Neural cell (in vitro differentiated cells): ENCODE measurements around the gene THAP12. TPM values are rescaled to one million over a fixed set of nuclear protein-coding genes. Genes with fewer than 3 reads are reported as not detected.

Source experiments
- H2AFZ ChIP-seq: fragments of 200-600, 300-800 bp; sonication (generic), shearing (Covaris generic); 2 replicates; pipeline ENCODE4 v1.6.0; 2014; ENCODE audit warnings: low read depth, mild to moderate bottlenecking, antibody characterized with exemption, low read length, moderate library complexity
- H3F3A ChIP-seq: fragments of 200-600 bp; shearing (Covaris generic); 2 replicates; pipeline ENCODE4 v1.6.1; 2016; ENCODE audit warnings: mild to moderate bottlenecking, moderate library complexity, mixed read lengths, antibody characterized with exemption, low read length; ENCODE audit not compliant: insufficient read depth, poor library complexity, severe bottlenecking
- H3K27ac ChIP-seq: fragments of 200-600, 300-800 bp; sonication (generic), shearing (Covaris generic); 2 replicates; pipeline ENCODE4 v1.5.1; 2014; ENCODE audit warnings: mild to moderate bottlenecking, low read length, moderate library complexity
- H3K27me3 ChIP-seq: fragments of 300-800, 200-600 bp; sonication (generic), shearing (Covaris generic); 2 replicates; pipeline ENCODE4 v1.6.0; 2014; ENCODE audit warnings: mild to moderate bottlenecking, low read depth, low read length, moderate library complexity; ENCODE audit not compliant: insufficient read depth
- H3K36me3 ChIP-seq: fragments of 300-800, 200-600 bp; sonication (generic), shearing (Covaris generic); 2 replicates; pipeline ENCODE4 v1.5.1; 2014; ENCODE audit warnings: mild to moderate bottlenecking, antibody characterized with exemption, low read length, moderate library complexity; ENCODE audit not compliant: insufficient read depth
- H3K4me2 ChIP-seq: fragments of 300-800, 200-600 bp; sonication (generic), shearing (Covaris generic); 2 replicates; pipeline ENCODE4 v1.6.0; 2014; ENCODE audit warnings: mild to moderate bottlenecking, low read length
- H3K4me3 ChIP-seq: fragments of 300-800, 200-600 bp; sonication (generic), shearing (Covaris generic); 2 replicates; pipeline ENCODE4 v1.5.1; 2014; ENCODE audit warnings: mild to moderate bottlenecking, low read length, moderate library complexity
- H3K79me2 ChIP-seq: fragments of 200-600 bp; shearing (Covaris generic); replicated peaks from 2 replicates; pipeline ENCODE4 v1.6.0; 2014; ENCODE audit warnings: mild to moderate bottlenecking, low read length, moderate library complexity; ENCODE audit not compliant: insufficient read depth
- H3K9ac ChIP-seq: fragments of 300-800, 200-600 bp; sonication (generic), shearing (Covaris generic); 2 replicates; pipeline ENCODE4 v1.6.1; 2016; ENCODE audit warnings: mild to moderate bottlenecking, low read length, mixed read lengths
- H3K9me2 ChIP-seq: fragments of 200-600 bp; shearing (Covaris generic); 2 replicates; pipeline ENCODE4 v1.6.1; 2016; ENCODE audit warnings: mild to moderate bottlenecking, low read length, mixed read lengths; ENCODE audit not compliant: insufficient read depth
- H3K9me3 ChIP-seq: fragments of 200-600, 300-800 bp; sonication (generic), shearing (Covaris generic); 2 replicates; pipeline ENCODE4 v1.6.1; 2016; ENCODE audit warnings: mild to moderate bottlenecking, mixed run types, low read length, moderate library complexity, mixed read lengths
- H4K20me1 ChIP-seq: fragments of 200-600 bp; shearing (Covaris generic); 2 replicates; pipeline ENCODE4 v1.6.1; 2016; ENCODE audit warnings: mild to moderate bottlenecking, mixed run types; ENCODE audit not compliant: insufficient read depth
- CTCF ChIP-seq: fragments of 450-650 bp; IDR thresholded peaks from 2 replicates; pipeline ENCODE4 v1.5.1; 2014; ENCODE audit warnings: antibody characterized with exemption, mild to moderate bottlenecking, moderate library complexity; ENCODE audit not compliant: poor library complexity, severe bottlenecking
- EP300 ChIP-seq: fragments of 450-650 bp; conservative IDR thresholded peaks from 2 replicates; pipeline ENCODE4 v1.6.1; 2014; ENCODE audit warnings: antibody characterized with exemption, mild to moderate bottlenecking, moderate library complexity; ENCODE audit not compliant: poor library complexity, severe bottlenecking
- EZH2 ChIP-seq: fragments of 200-600, 300-800 bp; shearing (Covaris generic), sonication (generic); IDR thresholded peaks from 2 replicates; pipeline ENCODE4 v1.6.1; 2014; ENCODE audit warnings: antibody characterized with exemption, low read length, borderline replicate concordance, mild to moderate bottlenecking; ENCODE audit not compliant: insufficient read depth, poor library complexity, severe bottlenecking
- MXI1 ChIP-seq: fragments of 450-650 bp; conservative IDR thresholded peaks from 2 replicates; pipeline ENCODE4 v1.6.1; 2014; ENCODE audit warnings: antibody characterized with exemption, mild to moderate bottlenecking; ENCODE audit not compliant: poor library complexity, severe bottlenecking
- POLR2AphosphoS5 ChIP-seq: IDR thresholded peaks from 2 replicates; pipeline ENCODE4 v1.6.1; 2012
- RAD21 ChIP-seq: fragments of 450-650 bp; conservative IDR thresholded peaks from 2 replicates; pipeline ENCODE4 v1.6.1; 2014; ENCODE audit warnings: antibody characterized with exemption, mild to moderate bottlenecking, moderate library complexity
- REST ChIP-seq: IDR thresholded peaks from 2 replicates; pipeline ENCODE4 v1.6.1; 2012; ENCODE audit warnings: borderline replicate concordance
- SMC3 ChIP-seq: fragments of 450-650 bp; conservative IDR thresholded peaks from 2 replicates; pipeline ENCODE4 v1.6.1; 2014; ENCODE audit warnings: antibody characterized with exemption, mild to moderate bottlenecking, moderate library complexity; ENCODE audit not compliant: poor library complexity
- TAF1 ChIP-seq: IDR thresholded peaks from 2 replicates; pipeline ENCODE4 v1.6.1; 2012; ENCODE audit warnings: low read depth
- polyA plus RNA-seq: library from polyadenylated mRNA; depleted of rRNA; stranded (reverse); fragments of >200 nt; gene quantifications from 2 replicates; pipeline ENCODE4 v1.2.3, GENCODE V29; 2014

THAP12 gene
- polyA plus RNA-seq, 1 donor from 2014 or later = 110 TPM

GRCh38 chr11:76315182-76315853, 65.6 kb downstream of the THAP12 start:
- no peak overlapping the region for H3K27ac ChIP-seq
- H3K4me3 ChIP-seq = no peak overlapping the region
- no peaks in the 10 kb centered on the region for H3K9me2 ChIP-seq
- no peak for TF ChIP-seq SMC3
- no peak for TF ChIP-seq POLR2AphosphoS5
- no peak for TF ChIP-seq CTCF
- TF ChIP-seq TAF1 = no peak
- no peak for TF ChIP-seq REST
- no peak for TF ChIP-seq EZH2
- TF ChIP-seq RAD21 = no peak
- TF ChIP-seq MXI1 = no peak
- no peak for TF ChIP-seq EP300
- H3K27me3 ChIP-seq = peaks cover 7% of the 10 kb centered on the region
- no peak overlapping the region for H3K4me2 ChIP-seq
- H4K20me1 ChIP-seq = no peaks in the 10 kb centered on the region
- H3K36me3 ChIP-seq = no peaks in the 10 kb centered on the region
- no peaks in the 10 kb centered on the region for H3F3A ChIP-seq
- no peak overlapping the region for H3K9ac ChIP-seq
- H2AFZ ChIP-seq = no peak overlapping the region
- no peaks in the 10 kb centered on the region for H3K9me3 ChIP-seq
- no peaks in the 10 kb centered on the region for H3K79me2 ChIP-seq

- TF ChIP-seq EP300 = no peak
- no peak for TF ChIP-seq EZH2
- no peak for TF ChIP-seq REST
- TF ChIP-seq POLR2AphosphoS5 = no peak
- no peak for TF ChIP-seq CTCF
- no peak for TF ChIP-seq MXI1
- TF ChIP-seq RAD21 = no peak
- no peak for TF ChIP-seq TAF1
- TF ChIP-seq SMC3 = no peak
- Histone ChIP-seq H3K9ac (no peak overlapping the region), H4K20me1 (no peaks in the 10 kb centered on the region), H2AFZ (no peak overlapping the region), H3K36me3 (no peaks in the 10 kb centered on the region), H3F3A (no peaks in the 10 kb centered on the region), H3K4me2 (no peak overlapping the region), H3K27me3 (peaks cover under 1% of the 10 kb centered on the region), H3K4me3 (no peak overlapping the region), H3K9me2 (no peaks in the 10 kb centered on the region), H3K27ac (no peak overlapping the region), H3K79me2 (no peaks in the 10 kb centered on the region), H3K9me3 (no peaks in the 10 kb centered on the region)
Observed at GRCh38 chr11:76314741-76315090, 66.2 kb downstream of the THAP12 start.
